ENCODE measurements around the gene RNLS.
A peak's percentile ranks its signal among the peaks of the same experiment; 100 is the strongest.

The RNLS gene

DNA sequence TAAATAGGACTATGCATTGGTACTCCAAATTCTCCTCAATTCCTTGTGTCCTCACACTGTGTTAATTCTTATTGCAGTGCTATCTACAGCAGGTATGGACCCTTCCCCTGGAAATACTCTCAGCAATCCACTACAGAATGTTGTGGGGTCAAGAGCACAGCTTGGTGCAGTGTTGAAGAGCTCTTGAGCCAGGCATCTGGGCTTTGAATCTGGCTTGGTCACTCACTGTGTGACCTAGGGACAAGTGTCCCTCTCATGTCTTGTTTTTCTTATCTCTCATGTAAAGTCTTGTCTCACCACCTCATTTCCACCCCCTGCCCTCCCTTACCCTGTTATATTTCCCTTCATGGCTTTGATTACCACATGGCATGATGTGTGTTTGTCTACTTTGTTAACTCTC, 159.4 kb downstream of the RNLS start:
- DNase-seq = no peak

DNA sequence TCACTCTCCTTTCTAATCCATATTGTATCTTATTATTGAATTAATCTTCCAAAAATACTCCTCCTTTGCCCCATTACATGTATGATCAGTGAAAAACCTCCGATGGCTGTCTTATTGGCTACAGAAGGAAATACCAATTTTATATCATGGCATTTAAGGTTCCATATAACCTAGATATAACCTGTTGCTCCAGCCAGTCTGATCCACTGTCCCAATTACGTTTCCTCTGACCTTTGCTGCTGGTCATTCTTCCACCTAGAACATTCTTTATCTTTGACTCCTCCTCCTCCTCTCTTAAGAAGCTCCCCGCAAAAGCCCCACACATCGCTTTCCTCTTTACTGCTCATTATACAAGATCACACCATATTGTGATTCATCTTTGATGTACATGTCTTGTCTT, 161.5 kb downstream of the RNLS start:
- no peak for DNase-seq

GRCh38 chr10:88418871-88419270, 164.2 kb downstream of the RNLS start:
- no peak for DNase-seq

DNA sequence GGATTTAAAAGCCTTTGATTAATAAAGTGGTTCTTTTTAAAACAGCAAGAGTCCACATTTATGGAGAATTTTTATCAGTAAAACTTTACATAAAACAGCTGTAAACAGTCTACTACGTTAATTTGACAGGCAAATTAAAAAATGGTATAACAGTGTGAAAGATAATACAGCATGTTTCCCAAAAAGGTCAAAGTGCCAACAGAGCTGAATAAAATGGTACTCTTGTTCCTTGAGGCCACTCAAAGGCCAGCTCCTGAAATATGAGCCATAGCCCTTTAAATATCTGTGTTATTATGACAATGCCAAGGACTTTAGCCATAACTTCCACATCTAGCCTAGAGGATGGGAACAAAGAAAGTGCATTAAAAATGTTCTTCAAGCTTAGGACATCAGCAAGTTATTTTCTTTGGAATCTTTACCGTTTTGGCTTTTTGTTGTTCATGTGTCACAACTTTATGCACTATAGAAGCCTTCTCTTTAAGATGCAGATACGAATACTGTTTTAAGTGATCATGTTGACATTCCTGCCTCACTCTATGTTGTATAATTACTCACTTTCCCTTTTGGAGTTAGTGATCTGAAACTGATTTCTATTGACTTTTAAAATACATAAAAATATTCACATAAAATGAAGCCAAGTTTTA, 165.6 kb downstream of the RNLS start:
- DNase-seq = no peak

DNA sequence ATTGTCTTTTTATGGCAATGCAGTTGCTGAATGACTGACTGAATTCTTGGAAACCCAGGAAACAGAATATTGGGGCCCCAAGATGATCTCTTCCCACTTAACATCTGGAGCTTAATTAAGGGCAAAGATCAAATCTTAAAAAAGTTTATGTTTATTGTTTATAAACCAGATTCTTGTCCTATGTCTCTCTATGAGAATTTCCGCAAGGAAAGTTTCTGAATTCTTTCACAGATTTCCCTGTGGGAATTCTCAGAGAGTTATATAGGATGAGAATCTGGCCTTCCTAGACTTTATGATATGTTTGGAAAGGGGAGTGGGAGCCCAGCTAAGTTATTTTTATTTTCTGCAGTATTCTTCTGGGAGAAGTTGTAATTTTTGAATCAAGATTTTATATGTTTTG, 166.3 kb downstream of the RNLS start:
- no peak for DNase-seq

DNA sequence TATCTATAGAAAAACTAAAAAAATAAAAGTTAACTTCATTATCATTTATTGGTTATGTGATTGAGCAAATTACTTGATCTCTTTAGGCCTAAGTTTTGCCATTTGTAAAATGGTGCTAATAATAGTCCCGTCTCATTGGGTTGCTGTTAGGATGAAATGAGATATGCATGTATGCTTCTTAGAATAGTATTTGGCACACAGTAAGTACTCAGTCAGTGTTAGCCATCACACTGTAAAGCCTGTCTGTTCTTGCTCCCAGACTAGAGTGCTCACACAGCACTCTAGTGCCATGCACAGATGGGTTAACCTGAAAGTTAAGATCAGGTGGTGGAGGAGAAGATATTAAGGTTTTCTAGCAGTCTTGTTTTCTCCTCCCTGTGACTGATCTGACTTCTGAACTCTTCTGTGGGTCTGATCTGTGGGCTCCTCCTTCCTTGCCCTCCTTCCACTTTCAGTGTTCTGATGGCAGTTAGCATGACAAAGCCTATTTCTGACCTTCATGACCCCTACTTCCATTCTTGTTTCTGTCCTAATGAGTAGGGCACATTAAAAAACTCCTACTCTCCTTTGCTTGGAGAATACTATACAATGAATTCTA, 167.5 kb downstream of the RNLS start:
- no peak for DNase-seq

GRCh38 chr10:88413412-88413811, 169.7 kb downstream of the RNLS start:
- DNase-seq = no peak

- no peak for DNase-seq
Observed at GRCh38 chr10:88411772-88412349, 171.3 kb downstream of the RNLS start.

GRCh38 chr10:88409824-88410223, 173.3 kb downstream of the RNLS start:
- no peak for DNase-seq

DNA sequence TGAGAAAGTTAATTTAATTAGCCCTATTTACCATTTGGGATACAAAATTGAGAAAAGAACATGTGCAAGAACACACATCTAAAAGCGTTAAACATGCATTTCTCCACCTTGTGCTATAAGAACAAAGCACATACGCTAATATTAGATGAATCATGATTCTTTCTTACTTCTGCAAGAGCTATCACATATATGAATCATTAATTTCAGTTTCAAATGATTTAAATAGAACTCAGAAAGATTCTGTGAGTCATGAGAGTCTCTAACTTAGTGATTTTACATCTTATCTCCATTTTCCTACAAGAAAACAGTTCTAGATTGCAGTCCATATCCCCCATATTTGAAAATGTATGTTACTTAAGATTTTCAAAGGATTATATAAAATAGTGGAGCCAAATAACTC, 173.9 kb downstream of the RNLS start:
- no peak for DNase-seq

DNA sequence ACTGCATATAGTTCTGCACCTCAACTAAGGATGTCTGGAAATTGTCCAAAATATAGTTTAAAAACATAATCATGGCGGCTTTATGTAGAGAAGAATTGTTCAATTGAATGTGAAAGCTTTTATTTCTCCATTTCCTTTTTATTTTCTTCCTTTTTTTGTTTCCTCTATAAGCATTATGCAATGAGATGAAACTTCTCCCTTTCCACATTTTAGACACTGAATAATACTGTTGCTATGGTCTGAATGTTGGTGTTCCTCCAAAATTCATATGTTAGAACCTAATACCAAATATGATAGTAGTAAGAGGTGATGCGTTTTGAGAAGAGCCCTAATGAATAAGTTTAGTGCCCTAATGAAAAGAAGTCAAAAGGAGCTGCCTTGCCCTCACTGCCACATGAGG, 175.0 kb downstream of the RNLS start:
- no peak for DNase-seq

- no peak for DNase-seq
Observed at GRCh38 chr10:88404133-88404532, 179.0 kb downstream of the RNLS start.

GRCh38 chr10:88401671-88402347, 181.3 kb downstream of the RNLS start:
- DNase-seq = no peak

DNA sequence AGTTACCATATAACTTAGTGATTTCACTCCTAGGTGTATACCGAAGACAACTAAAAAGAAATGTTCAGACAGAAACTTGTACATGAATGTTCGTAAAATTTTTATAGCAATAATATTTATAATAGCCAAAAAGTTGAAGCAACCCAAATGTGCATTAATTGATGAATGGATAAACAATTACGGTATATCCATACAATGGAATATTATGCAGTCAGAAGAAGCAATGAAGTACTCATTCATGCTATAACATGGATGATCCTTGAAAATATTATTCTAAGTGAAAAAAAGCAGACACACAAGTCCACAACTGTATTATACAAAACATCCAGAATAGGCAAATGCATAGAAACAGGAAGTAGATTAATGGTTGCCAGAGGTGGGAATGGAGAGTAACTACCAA, 183.9 kb downstream of the RNLS start:
- no peak for DNase-seq

DNA sequence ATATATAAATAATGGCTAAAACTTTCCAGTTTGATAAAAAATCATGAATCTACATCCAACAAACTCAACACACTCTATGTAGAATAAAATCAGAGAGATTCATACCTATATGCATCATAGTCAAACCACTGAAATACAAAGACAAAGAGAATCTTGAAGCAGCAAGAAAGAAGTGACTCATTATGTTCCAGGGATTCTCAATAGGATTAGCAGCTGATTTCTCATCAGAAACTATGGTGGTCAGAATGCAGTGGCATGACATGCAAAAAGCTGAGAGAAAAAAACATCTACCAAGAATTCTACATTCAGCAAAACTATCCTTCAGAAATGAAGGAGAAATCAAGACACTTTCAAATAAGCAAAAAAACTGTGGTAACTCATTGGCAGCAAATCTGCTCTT, 187.4 kb downstream of the RNLS start:
- DNase-seq = no peak

- peak in 1 of 2 donors; percentile 27 for DNase-seq
Observed at GRCh38 chr10:88392222-88392621, 190.9 kb downstream of the RNLS start.

DNA sequence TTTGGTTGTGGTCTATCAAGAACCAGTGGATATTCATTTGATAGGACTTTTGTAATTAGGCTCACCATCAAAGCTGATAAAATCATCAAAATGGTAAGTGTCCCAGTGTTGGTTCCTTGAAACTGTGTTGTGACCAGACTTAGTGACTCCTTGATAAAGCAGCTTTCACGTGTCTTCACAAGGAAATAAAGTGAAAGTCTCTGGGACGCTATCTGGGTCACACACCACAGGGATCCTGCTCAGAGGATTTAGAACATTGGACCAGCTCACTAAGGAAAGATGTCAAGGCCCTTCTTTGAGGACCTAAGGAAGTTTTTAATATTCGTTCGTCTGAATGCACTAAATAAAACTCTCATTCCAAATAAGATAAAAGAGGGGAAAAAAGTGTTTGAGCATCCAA, 193.1 kb downstream of the RNLS start:
- DNase-seq = no peak

DNA sequence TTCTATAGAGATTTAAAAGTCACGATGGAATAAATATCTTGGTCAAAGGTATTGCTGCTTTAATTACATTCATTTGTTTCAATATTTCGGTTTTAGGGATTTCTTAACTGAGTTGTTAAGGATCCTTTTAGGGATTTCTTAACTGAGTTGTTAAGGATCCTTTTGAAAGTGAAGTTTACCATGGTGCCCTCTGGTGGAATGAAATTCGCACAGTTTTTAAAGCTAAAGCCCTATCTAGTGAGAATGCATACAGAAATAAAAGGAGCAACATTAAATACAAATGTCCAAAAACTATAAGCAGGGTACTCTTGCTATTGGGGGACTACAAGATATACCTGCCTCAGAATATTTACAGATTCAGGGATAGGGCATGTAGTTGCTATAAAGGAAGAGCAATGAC, 193.7 kb downstream of the RNLS start:
- peak; percentile 34 to 64 for DNase-seq

- no peak for DNase-seq
Observed at GRCh38 chr10:88388324-88388723, 194.8 kb downstream of the RNLS start.

DNA sequence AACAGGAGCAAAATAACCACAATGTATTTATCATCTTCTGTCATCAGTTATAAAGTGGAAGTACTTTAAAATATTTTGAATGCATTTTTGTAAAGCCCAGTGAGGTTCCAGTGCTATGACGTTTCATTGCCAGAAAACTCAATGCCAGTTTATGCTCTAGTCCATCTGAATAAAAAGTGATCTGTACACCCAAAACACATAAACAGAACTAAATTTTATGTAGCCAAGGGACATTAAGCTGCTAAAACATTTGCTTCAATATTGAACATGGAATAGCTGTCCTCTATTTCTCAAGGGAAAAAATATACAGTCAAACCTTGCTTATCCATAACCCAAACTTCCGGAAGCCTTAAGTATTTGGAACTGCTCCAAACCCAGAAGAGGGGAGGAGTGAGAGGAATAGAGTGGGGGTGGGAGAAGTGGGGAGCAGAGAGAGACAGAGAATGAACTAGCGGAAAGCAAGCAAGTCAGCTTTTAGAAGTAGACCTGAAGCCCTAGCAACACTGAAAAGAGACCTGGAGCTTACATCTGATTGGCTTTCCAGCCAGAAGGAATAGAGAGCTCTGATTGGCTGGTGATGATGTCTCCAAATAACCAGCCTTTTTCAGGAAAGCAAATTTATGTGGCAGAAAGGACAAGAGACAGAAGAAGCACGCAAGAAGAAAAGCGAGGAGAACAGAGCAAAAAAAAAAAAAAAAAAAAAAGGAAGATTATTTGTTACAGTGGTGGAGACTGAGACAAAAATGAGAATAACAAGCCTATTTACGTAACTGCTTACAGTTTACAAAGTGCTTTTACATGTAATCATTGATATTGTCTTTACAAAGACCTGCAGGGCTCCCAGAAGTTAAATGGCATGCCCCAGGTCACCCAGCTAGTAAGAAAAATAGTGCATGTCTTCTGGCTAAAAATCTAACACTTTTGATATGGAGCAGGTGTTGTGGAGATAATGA, 196.0 kb downstream of the RNLS start:
- peak; percentile 44 to 50 for DNase-seq

- DNase-seq = no peak
Observed at GRCh38 chr10:88386204-88386788, 196.8 kb downstream of the RNLS start.

GRCh38 chr10:88385601-88386203, 197.4 kb downstream of the RNLS start:
- peak; percentile 63 to 79 for DNase-seq

All from CD4-positive, alpha-beta T cell treated with Interleukin-4 for 1 hour (primary cell).